Colon (tissue), 2 donors: Measurements from ENCODE around the gene GP1BB.

Experiments used
- FAIRE-seq: peaks from 2 replicates; lab custom pipeline; 2012; peaks lifted over from hg19 to GRCh38; lab: Jason Lieb, UNC
- donor health status: control.
- donor health status: control.

Gene GP1BB

GRCh38 chr22:19766511-19767426 lies 43.4 kb downstream of the GP1BB start:
- FAIRE-seq, result no peak

- no peak for FAIRE-seq
Observed at GRCh38 chr22:19767427-19768341, 44.3 kb downstream of the GP1BB start.

GRCh38 chr22:19769393-19769715 lies 46.0 kb downstream of the GP1BB start:
- FAIRE-seq, result no peak

GRCh38 chr22:19770349-19771220 lies 47.2 kb downstream of the GP1BB start:
- no peak for FAIRE-seq

GRCh38 chr22:19772422-19772672 lies 49.0 kb downstream of the GP1BB start:
- no peak for FAIRE-seq

DNA sequence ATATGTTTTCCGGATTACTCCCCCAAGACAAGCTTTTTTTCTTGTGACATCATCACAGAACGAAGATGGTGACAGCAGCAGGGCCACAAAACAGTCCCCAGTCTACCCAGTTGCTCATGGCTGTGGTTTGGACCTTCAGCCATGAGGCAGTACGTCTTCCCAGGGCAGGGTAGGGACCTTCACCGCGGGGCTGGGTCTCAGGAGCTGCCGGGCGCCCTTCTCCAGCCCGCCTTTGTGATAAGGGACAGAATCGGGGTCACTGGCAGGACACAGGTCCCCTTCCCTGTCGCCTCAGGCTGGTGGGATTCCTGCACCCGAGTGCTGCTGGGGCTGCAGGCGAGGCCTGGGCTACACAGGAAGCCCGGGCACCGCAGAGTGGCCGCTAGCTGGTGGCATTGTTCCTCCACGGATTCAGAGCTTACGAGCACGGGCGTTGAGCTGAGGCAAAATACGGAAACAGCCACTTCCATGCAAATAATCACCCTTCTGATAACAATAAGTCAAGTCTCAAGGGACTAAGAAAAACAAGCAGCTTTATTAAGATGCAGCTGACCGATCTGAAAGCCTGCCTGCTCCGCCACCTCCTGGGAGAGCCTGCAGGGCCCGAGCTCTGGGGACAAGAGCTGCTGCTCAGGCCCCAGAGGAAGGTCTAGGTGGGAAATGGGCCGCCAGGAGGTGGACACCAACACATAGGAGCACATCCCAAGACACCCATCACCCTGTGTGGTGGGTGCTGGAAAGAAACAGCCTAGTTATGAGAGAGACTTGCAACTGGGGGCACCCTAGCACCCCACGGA lies 49.5 kb downstream of the GP1BB start:
- no peak for FAIRE-seq

DNA sequence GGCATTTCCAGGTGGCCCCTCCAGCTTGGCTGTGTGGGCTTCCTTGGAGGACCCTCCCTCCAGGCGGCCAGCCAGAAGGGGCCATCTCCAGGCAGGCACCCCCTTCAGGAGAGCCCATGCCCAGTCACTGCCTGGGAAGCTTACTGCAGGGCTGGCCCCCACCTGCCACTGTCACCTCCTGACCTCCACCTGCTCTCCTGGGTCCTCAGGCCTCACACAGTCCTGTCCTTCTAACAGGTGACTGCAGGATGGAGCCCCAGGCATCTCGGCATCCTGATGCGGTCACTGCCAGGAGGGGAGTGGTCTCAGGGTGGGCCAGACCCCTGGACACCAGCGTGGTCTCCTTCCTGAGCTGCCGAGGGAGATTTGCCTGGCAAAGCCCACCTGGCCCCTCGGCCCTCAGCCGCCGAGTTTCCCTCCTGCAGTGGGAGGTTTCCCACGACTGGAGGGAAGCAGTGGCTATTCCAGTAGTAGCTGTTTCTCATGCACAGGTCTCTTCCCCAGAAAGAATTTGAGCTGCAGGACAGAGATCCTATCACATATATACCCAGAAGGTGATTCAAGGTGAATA lies 50.2 kb downstream of the GP1BB start:
- FAIRE-seq, result no peak
